Thyroid gland (tissue), 4 donors: ENCODE results near the gene KCNH5. TPM values are rescaled to one million over a fixed set of nuclear protein-coding genes. Genes with fewer than 3 reads are reported as not detected.

Experiments
- DNase-seq, 2 donors: peaks; one replicate each; pipeline ENCODE4 v3.0.0-alpha.2; 2019
- H3K27ac ChIP-seq, 3 donors: fragments of 200-600 bp; sonication (generic); 1 replicate in 2 of 3; 2 replicates in 1 of 3; pipeline ENCODE4 v1.5.1; 2016 to 2019; ENCODE audit warnings: mild to moderate bottlenecking in 1 of 3, moderate library complexity in 1 of 3
- H3K27me3 ChIP-seq: fragments of 200-600 bp; sonication (generic); one replicate; pipeline ENCODE4 v1.5.1; 2019
- H3K36me3 ChIP-seq, 2 donors: fragments of 200-600 bp; sonication (generic); one replicate each; pipeline ENCODE4 v1.5.1; 2016 to 2019
- H3K4me1 ChIP-seq, 2 donors: fragments of 200-600 bp; sonication (generic); one replicate each; pipeline ENCODE4 v1.5.1; 2017 to 2019
- H3K4me3 ChIP-seq, 3 donors: fragments of 200-600 bp; sonication (generic); replicated peaks in 1 of 3; 1 replicate in 2 of 3; 2 replicates in 1 of 3; pipeline ENCODE4 v1.5.1; 2016; ENCODE audit warnings: mild to moderate bottlenecking in 1 of 3
- H3K9me3 ChIP-seq: fragments of 200-600 bp; sonication (generic); one replicate; pipeline ENCODE4 v1.5.1; 2017
- CTCF ChIP-seq, 6 experiments: fragments of 200-600 bp in 3 of 6; fragments of 450-650 bp in 3 of 6; sonication (generic) in 3 of 6; IDR thresholded peaks; one replicate each; pipeline ENCODE4 v1.5.1; 2016 to 2019; ENCODE audit warnings: antibody characterized with exemption in 6 of 6, mild to moderate bottlenecking in 2 of 6, inconsistent platforms in 1 of 6, moderate library complexity in 1 of 6
- POLR2A ChIP-seq, 2 donors: fragments of 450-650 bp; IDR thresholded peaks; one replicate each; pipeline ENCODE4 v1.6.1; 2017; ENCODE audit warnings: antibody characterized with exemption in 2 of 2, mild to moderate bottlenecking in 2 of 2, moderate library complexity in 1 of 2
- WGBS, 2 donors: methylation state at CpG; one replicate each; pipeline ENCODE4 v1.1.5; 2017; 5-methylcytosine and 5-hydroxymethylcytosine counted together
- intact Hi-C: fragments of 100-400 bp; cut with DNase I; formaldehyde crosslinking; loops from one replicate; pipeline ENCODE4 v1.15.1; 2023
- total RNA-seq, 4 donors: library from RNA; depleted of rRNA; stranded (reverse); fragments of >200 nt; gene quantifications; one replicate each; pipeline ENCODE4 v1.2.3, GENCODE V29; 2016

Gene KCNH5
- total RNA-seq, 4 donors from 2014 or later = not detected

GRCh38 chr14:63046339-63047268 lies 1.3 kb upstream of the KCNH5 start:
- Histone ChIP-seq H3K4me3 (no peak overlapping the region), H3K4me1 (peaks cover 8 to 12% of the 10 kb centered on the region in 2 donors), H3K9me3 (no peaks in the 10 kb centered on the region), H3K36me3 (no peaks in the 10 kb centered on the region), H3K27me3 (peaks cover 5% of the 10 kb centered on the region), H3K27ac (no peak overlapping the region)
- TF ChIP-seq CTCF (IDR thresholded peaks at IDR 0.05) (no peak), POLR2A (IDR thresholded peaks at IDR 0.05) (no peak)
- intact Hi-C loops = no loop called here
- DNase-seq = no peak
- 8 to 11% methylated on average over 23 of the region's 23 CpGs for WGBS, 2 donors

- intact Hi-C loops = no loop called here
- H3K27me3 ChIP-seq = peaks cover 5% of the 10 kb centered on the region
- WGBS, 2 donors = 1% methylated on average over 17 to 36 of the region's 70 CpGs
- H3K4me1 ChIP-seq = peaks cover 8 to 12% of the 10 kb centered on the region in 2 donors
- DNase-seq = peak; percentile 3
- no peaks in the 10 kb centered on the region for H3K9me3 ChIP-seq
- TF ChIP-seq CTCF (IDR thresholded peaks at IDR 0.05) (no peak), POLR2A (IDR thresholded peaks at IDR 0.05) (no peak)
- H3K36me3 ChIP-seq = no peaks in the 10 kb centered on the region
- no peak overlapping the region for H3K4me3 ChIP-seq
- no peak overlapping the region for H3K27ac ChIP-seq
Measured at GRCh38 chr14:63045612-63046320, 508 bp upstream of the KCNH5 start.

- WGBS, 2 donors = 15 to 16% methylated on average over 3 of the region's 3 CpGs
- no peak for DNase-seq
- Histone ChIP-seq H3K27ac (no peak overlapping the region), H3K9me3 (no peaks in the 10 kb centered on the region), H3K4me3 (no peak overlapping the region), H3K27me3 (no peaks in the 10 kb centered on the region), H3K4me1 (no peaks in the 10 kb centered on the region), H3K36me3 (no peaks in the 10 kb centered on the region)
- intact Hi-C loops = no loop called here
- TF ChIP-seq POLR2A (IDR thresholded peaks at IDR 0.05) = no peak
- TF ChIP-seq CTCF (IDR thresholded peaks at IDR 0.05) = no peak
Measured at GRCh38 chr14:63039866-63040265, 5.4 kb downstream of the KCNH5 start.

- Histone ChIP-seq H3K4me3 (no peak overlapping the region), H3K27me3 (no peaks in the 10 kb centered on the region), H3K27ac (no peak overlapping the region), H3K36me3 (no peaks in the 10 kb centered on the region), H3K9me3 (no peaks in the 10 kb centered on the region), H3K4me1 (no peaks in the 10 kb centered on the region)
- 84% methylated on average over 4 of the region's 4 CpGs for WGBS, 2 donors
- intact Hi-C loops = no loop called here
- no peak for DNase-seq
- no peak for TF ChIP-seq CTCF (IDR thresholded peaks at IDR 0.05)
Measured at GRCh38 chr14:63032641-63033040, 12.6 kb downstream of the KCNH5 start.

GRCh38 chr14:63032076-63032475 lies 13.2 kb downstream of the KCNH5 start:
- no peak for DNase-seq
- H3K36me3 ChIP-seq = no peaks in the 10 kb centered on the region
- H3K27ac ChIP-seq = no peak overlapping the region
- H3K9me3 ChIP-seq = no peaks in the 10 kb centered on the region
- no peak overlapping the region for H3K4me3 ChIP-seq
- intact Hi-C loops = no loop called here
- 29 to 33% methylated on average over 8 of the region's 8 CpGs for WGBS, 2 donors
- no peaks in the 10 kb centered on the region for H3K4me1 ChIP-seq
- no peak for TF ChIP-seq POLR2A (IDR thresholded peaks at IDR 0.05)
- TF ChIP-seq CTCF (IDR thresholded peaks at IDR 0.05) = no peak
- no peaks in the 10 kb centered on the region for H3K27me3 ChIP-seq
